ENCODE results near the gene GMPPA.

Gene GMPPA

GRCh38 chr2:219498280-219499057 is at the start of gene GMPPA:
Gene GMPPA, plus strand, starts transcription at chr2:219498891. Its CDS starts 1,085 bp downstream, at chr2:219499976.
- DNase-seq: peak; percentile 99

GRCh38 chr2:219449609-219450008 is 49.1 kb upstream of the GMPPA start:
- DNase-seq: no peak

- DNase-seq: no peak
Measured at GRCh38 chr2:219451661-219452360, 46.9 kb upstream of the GMPPA start.

- no peak for DNase-seq
Measured at GRCh38 chr2:219452361-219453317, 46.1 kb upstream of the GMPPA start.

- no peak for DNase-seq
Measured at GRCh38 chr2:219453671-219454590, 44.8 kb upstream of the GMPPA start.

GRCh38 chr2:219455581-219455980 is 43.1 kb upstream of the GMPPA start:
- DNase-seq: no peak

- DNase-seq: peak; percentile 38
Measured at GRCh38 chr2:219457784-219458369, 40.8 kb upstream of the GMPPA start.

GRCh38 chr2:219458996-219459395 is 39.7 kb upstream of the GMPPA start:
- DNase-seq: no peak

- peak; percentile 80 for DNase-seq
Measured at GRCh38 chr2:219459460-219460311, 39.0 kb upstream of the GMPPA start.

- DNase-seq: no peak
Measured at GRCh38 chr2:219460424-219460926, 38.2 kb upstream of the GMPPA start.

GRCh38 chr2:219461047-219461514 is 37.6 kb upstream of the GMPPA start:
- no peak for DNase-seq

- DNase-seq: no peak
Measured at GRCh38 chr2:219461669-219462068, 37.0 kb upstream of the GMPPA start.

GRCh38 chr2:219462349-219462748 is 36.3 kb upstream of the GMPPA start:
- no peak for DNase-seq

- no peak for DNase-seq
Measured at GRCh38 chr2:219464286-219465032, 34.2 kb upstream of the GMPPA start.

- no peak for DNase-seq
Measured at GRCh38 chr2:219465659-219466561, 32.8 kb upstream of the GMPPA start.

- DNase-seq: no peak
Measured at GRCh38 chr2:219466816-219467735, 31.6 kb upstream of the GMPPA start.

- DNase-seq: no peak
Measured at GRCh38 chr2:219467736-219468075, 31.0 kb upstream of the GMPPA start.

All from OCI-M1 (cell line).